K562 (cell line): ENCODE data around the gene HCRTR1. TPM values are rescaled to one million over a fixed set of nuclear protein-coding genes. Genes with fewer than 3 reads are reported as not detected.

Source experiments
- ATAC-seq: fragments of 200-7000 bp; cut with Tn5 transposase; 3 replicates; pipeline ENCODE4 v1.9.1; 2020; ENCODE audit warnings: moderate library complexity
- BruUV-seq: library from RNA; stranded (reverse); fragments of 400-500 nt; replicated peaks from 2 replicates; lab custom pipeline; 2021; lab: Mats Ljungman, UMichigan
- CTCF ChIA-PET: fragments of 300-600 bp; formaldehyde crosslinking; extraction: SDS; loops from one replicate; lab custom pipeline; 2021; ENCODE audit warnings: low intra/inter-chr PET ratio; lab: Yijun Ruan, JAX
- POLR2A ChIA-PET: fragments of 300-600, 350-650 bp; sonication (Branson Sonifier 250); formaldehyde crosslinking; extraction: SDS; loops from one replicate; lab custom pipeline; 2021; ENCODE audit warnings: antibody characterized with exemption, inconsistent platforms; lab: Yijun Ruan, JAX
- DNase-seq, 4 experiments: peaks; one replicate each; pipeline versions ENCODE4 v3.0.0 to v3.0.0-alpha.2; 2011 to 2018; ENCODE audit warnings: low spot score in 3 of 4, mixed read lengths in 3 of 4; ENCODE audit errors: extremely low read depth in 1 of 4
- FAIRE-seq: peaks from 2 replicates; lab custom pipeline; 2011; peaks lifted over from hg19 to GRCh38; lab: Jason Lieb, UNC
- H2AFZ ChIP-seq: 2 replicates; pipeline ENCODE4 v1.6.0; 2011; ENCODE audit warnings: low read depth, low read length, control low read depth, inconsistent platforms
- H3K27ac ChIP-seq: fragments of 200-600 bp; 3 replicates; pipeline ENCODE4 v1.8.0; 2011; ENCODE audit warnings: low read depth, mild to moderate bottlenecking, control low read depth, inconsistent platforms, low read length, moderate library complexity, mixed read lengths; ENCODE audit errors: extremely low read depth
- H3K27me3 ChIP-seq, 2 experiments: fragments of 300-600 bp in 1 of 2; 2 replicates in 1 of 2; 3 replicates in 1 of 2; pipeline versions ENCODE4 v1.6.0 to v1.8.0; 2011; ENCODE audit warnings: inconsistent platforms in 2 of 2, low read length in 2 of 2, mild to moderate bottlenecking in 1 of 2, mixed read lengths in 1 of 2, moderate library complexity in 1 of 2; ENCODE audit not compliant: control insufficient read depth in 2 of 2, insufficient read depth in 2 of 2
- H3K36me3 ChIP-seq: fragments of 300-600 bp; 3 replicates; pipeline ENCODE4 v1.8.0; 2011; ENCODE audit warnings: mild to moderate bottlenecking, low read length, inconsistent platforms; ENCODE audit not compliant: control insufficient read depth, insufficient read depth
- H3K4me1 ChIP-seq, 2 experiments: fragments of 200-600 bp in 1 of 2; replicated peaks in 1 of 2; 2 replicates in 1 of 2; 3 replicates in 1 of 2; pipeline versions ENCODE4 v1.5.1 to v1.8.0; 2011; ENCODE audit warnings: inconsistent platforms in 2 of 2, low read length in 2 of 2, mild to moderate bottlenecking in 1 of 2, mixed read lengths in 1 of 2, moderate library complexity in 1 of 2; ENCODE audit not compliant: control insufficient read depth in 2 of 2, insufficient read depth in 2 of 2
- H3K4me2 ChIP-seq: 2 replicates; pipeline ENCODE4 v1.6.1; 2011; ENCODE audit warnings: low read length, control low read depth, inconsistent platforms, mixed read lengths; ENCODE audit not compliant: insufficient read depth
- H3K4me3 ChIP-seq: fragments of 200-600 bp; sonication (generic), shearing (Covaris generic); 2 replicates; pipeline ENCODE4 v1.5.1; 2016; ENCODE audit warnings: control low read depth, inconsistent platforms
- H3K79me2 ChIP-seq: fragments of 200-600 bp; 3 replicates; pipeline ENCODE4 v1.8.0; 2011; ENCODE audit warnings: low read length, inconsistent platforms; ENCODE audit not compliant: control insufficient read depth, insufficient read depth
- H3K9ac ChIP-seq, 2 experiments: 2 replicates each; pipeline versions ENCODE4 v1.6.0 to v1.6.1; 2011; ENCODE audit warnings: low read depth in 2 of 2, low read length in 2 of 2, control low read depth in 1 of 2, inconsistent platforms in 1 of 2, mild to moderate bottlenecking in 1 of 2, mixed read lengths in 1 of 2; ENCODE audit not compliant: insufficient read depth in 1 of 2
- H3K9me1 ChIP-seq: one replicate; pipeline ENCODE4 v1.6.0; 2011; ENCODE audit warnings: inconsistent platforms, mild to moderate bottlenecking, low read length, moderate library complexity; ENCODE audit not compliant: control insufficient read depth, insufficient read depth
- H3K9me3 ChIP-seq: replicated peaks from 2 replicates; pipeline ENCODE4 v1.5.1; 2011; ENCODE audit warnings: low read depth, low read length, inconsistent platforms; ENCODE audit not compliant: control insufficient read depth, insufficient read depth
- H4K20me1 ChIP-seq: replicated peaks from 2 replicates; pipeline ENCODE4 v1.6.1; 2011; ENCODE audit warnings: low read length, inconsistent platforms, mixed read lengths; ENCODE audit not compliant: control insufficient read depth, insufficient read depth
- DIDO1 ChIP-seq: fragments of 450-650 bp; IDR thresholded peaks from 2 replicates; pipeline ENCODE4 v1.6.1; 2016; ENCODE audit warnings: low read depth, missing biosample characterization, missing genetic modification characterization
- GABPB2 ChIP-seq: fragments of 250-450 bp; sonication (Bioruptor Pico); conservative IDR thresholded peaks from 2 replicates; pipeline ENCODE4 v1.5.1; 2021; ENCODE audit warnings: mild to moderate bottlenecking
- GATA2 ChIP-seq: sonication (generic); formaldehyde crosslinking; IDR thresholded peaks from 2 replicates; pipeline ENCODE4 v1.4.0; 2020; ENCODE audit warnings: mild to moderate bottlenecking, missing genetic modification reagents
- ILK ChIP-seq: fragments of 450-650 bp; IDR thresholded peaks from 2 replicates; pipeline ENCODE4 v1.6.1; 2016; ENCODE audit warnings: missing genetic modification characterization, low read depth, mild to moderate bottlenecking, missing compliant biosample characterization, moderate library complexity, borderline replicate concordance
- MYC ChIP-seq, 2 experiments: fragments of 250-450 bp in 1 of 2; sonication (Bioruptor Pico) in 1 of 2; IDR thresholded peaks; 2 replicates each; pipeline versions ENCODE4 v1.5.1 to v1.6.1; 2012 to 2021; ENCODE audit warnings: low read depth in 2 of 2, borderline replicate concordance in 1 of 2, improper control_type of control experiment in 1 of 2, low read length in 1 of 2, mild to moderate bottlenecking in 1 of 2, moderate library complexity in 1 of 2
- PML ChIP-seq: IDR thresholded peaks from 2 replicates; pipeline ENCODE4 v1.6.1; 2012; ENCODE audit warnings: low read length, inconsistent platforms
- RAD21 ChIP-seq, 2 experiments: fragments of 250-450 bp in 1 of 2; fragments of 450-650 bp in 1 of 2; sonication (Bioruptor Pico) in 1 of 2; formaldehyde crosslinking in 1 of 2; IDR thresholded peaks in 1 of 2; conservative IDR thresholded peaks in 1 of 2; 2 replicates each; pipeline versions ENCODE4 v1.4.0 to v1.8.0; 2020 to 2022; ENCODE audit warnings: mild to moderate bottlenecking in 2 of 2, moderate library complexity in 1 of 2
- RFX7 ChIP-seq: fragments of 250-450 bp; sonication (Bioruptor Pico); IDR thresholded peaks from 2 replicates; pipeline ENCODE4 v1.5.1; 2021; ENCODE audit warnings: mild to moderate bottlenecking
- TCFL5 ChIP-seq: fragments of 250-450 bp; sonication (Bioruptor Pico); conservative IDR thresholded peaks from 2 replicates; pipeline ENCODE4 v1.6.1; 2021; ENCODE audit warnings: mild to moderate bottlenecking, moderate library complexity, matching md5 sums
- TEAD4 ChIP-seq, 2 experiments: sonication (generic) in 1 of 2; formaldehyde crosslinking in 1 of 2; IDR thresholded peaks; 2 replicates each; pipeline versions ENCODE4 v1.6.1 to v1.8.0; 2012 to 2022; ENCODE audit warnings: borderline replicate concordance in 1 of 2, inconsistent platforms in 1 of 2, low read length in 1 of 2, mild to moderate bottlenecking in 1 of 2, missing genetic modification reagents in 1 of 2
- ZFX ChIP-seq: sonication (generic); formaldehyde crosslinking; IDR thresholded peaks from 2 replicates; pipeline ENCODE4 v1.8.0; 2022; ENCODE audit warnings: mild to moderate bottlenecking, missing genetic modification reagents, moderate library complexity
- WGBS: fragments of 100-300 bp; shearing (Covaris generic); methylation state at CpG from one replicate; pipeline ENCODE4 v1.1.6; 2016; ENCODE audit warnings: low coverage, mixed read lengths; ENCODE audit not compliant: insufficient coverage; ENCODE audit errors: missing lambda C conversion rate; 5-methylcytosine and 5-hydroxymethylcytosine counted together
- in situ Hi-C: fragments of 300-500 bp; cut with MboI; formaldehyde crosslinking; loops from 4 replicates; pipeline ENCODE4 v1.15.0; 2018; ENCODE audit warnings: inconsistent platforms, mixed read lengths
- intact Hi-C: fragments of 100-400 bp; cut with micrococcal nuclease; formaldehyde crosslinking; loops from 2 replicates; pipeline ENCODE4 v1.14.2; 2022
- polyA plus RNA-seq, 8 experiments: library from polyadenylated mRNA; depleted of rRNA in 4 of 8; stranded (reverse) in 5 of 8; unstranded in 3 of 8; fragments of >200 nt; fragmentation: Nextera tagmentation in 2 of 8; fragmentation: Illumina TruSeq in 1 of 8; extraction: Ambion mirVana in 2 of 8; extraction: Trizol in 1 of 8; gene quantifications; 2 replicates each; pipeline versions ENCODE4 v1.2.1 to v1.2.3, GENCODE V29; 2011 to 2014; ENCODE audit warnings: inconsistent platforms in 1 of 8, missing spikeins in 1 of 8
- total RNA-seq, 7 experiments: library from RNA; depleted of rRNA in 6 of 7; stranded (reverse); fragments of >200 nt in 6 of 7; fragmentation: Illumina TruSeq in 2 of 7; extraction: Trizol in 2 of 7; gene quantifications; 2 replicates each; pipeline versions ENCODE4 v1.2.1 to v1.2.3, GENCODE V29; 2011 to 2021; ENCODE audit warnings: low replicate concordance in 1 of 7
- TF ChIP-seq, protein P1 (sequence below): fragments of 200-400 bp; formaldehyde crosslinking; IDR thresholded peaks from 2 replicates; pipeline ENCODE4 v1.6.1; 2017; ENCODE audit warnings: mild to moderate bottlenecking, low read depth, low read length, moderate library complexity
- TF ChIP-seq, protein P2 (sequence below): IDR thresholded peaks from 2 replicates; pipeline ENCODE4 v1.6.1; 2011; ENCODE audit warnings: borderline replicate concordance, low read depth, mild to moderate bottlenecking, moderate library complexity, low read length; ENCODE audit not compliant: insufficient read depth, poor library complexity, severe bottlenecking
- TF ChIP-seq, protein P3 (sequence below): fragments of 250-450 bp; sonication (Bioruptor Pico); IDR thresholded peaks from 2 replicates; pipeline ENCODE4 v1.8.0; 2021; ENCODE audit warnings: mild to moderate bottlenecking, moderate library complexity

The HCRTR1 gene
- total and polyA plus RNA-seq, 9 of the 15 experiments (the other 6 are each of a cell fraction or from before 2014, with no cell fraction given) = not detected

DNA sequence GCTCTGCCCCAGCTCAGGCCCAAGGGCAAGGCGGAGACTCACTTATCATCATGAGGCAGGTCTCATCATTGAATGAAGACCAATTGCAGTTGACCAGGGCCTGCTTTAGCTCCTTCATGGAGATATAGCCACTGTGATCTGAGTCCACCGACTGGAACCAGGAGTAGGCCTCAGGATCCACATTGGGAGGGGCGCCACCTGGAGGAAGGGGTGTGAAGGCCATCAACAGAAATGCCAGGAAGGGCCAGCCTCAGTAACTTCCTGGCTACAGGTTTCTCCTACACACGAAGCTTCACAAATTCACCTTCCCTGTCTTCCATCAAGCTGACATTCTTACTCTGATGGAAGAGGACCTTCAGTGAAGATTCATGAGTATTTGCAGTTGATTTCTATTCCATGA lies 15.6 kb downstream of the HCRTR1 start:
- Histone ChIP-seq H4K20me1 (peaks cover 6% of the 10 kb centered on the region; the same call in 1 of the 2 replicates), H3K79me2 (peaks cover 16% of the 10 kb centered on the region; the same call in 2 of the 3 replicates), H2AFZ (no peak overlapping the region), H3K27ac (no peak overlapping the region; the same call in 2 of the 3 replicates), H3K4me2 (no peak overlapping the region), H3K27me3 (no peaks in the 10 kb centered on the region), H3K36me3 (peaks cover 64% of the 10 kb centered on the region; the same call in 2 of the 3 replicates), H3K9me3 (no peaks in the 10 kb centered on the region), H3K9ac (peak overlapping the region in 1 of 2 experiments; percentile 18; a peak in 1 of 4 replicates), H3K4me1 (peaks cover 0 to 2% of the 10 kb centered on the region in 2 experiments; a peak in 1 of 5 replicates), H3K9me1 (peaks cover 6% of the 10 kb centered on the region), H3K4me3 (no peak overlapping the region)
- DNase-seq = peak; percentile 64 to 76 (median 73)
- ChIA-PET CTCF (interaction anchor here (0.6 to 0.8 kb wide), 2 partner anchors 69 to 112 kb away, joined by 3 to 6 read pairs; no protein-coding TSS in a partner anchor), POLR2A (interaction anchor here (0.6 to 1.3 kb wide), 3 partner anchors 10 to 121 kb away, joined by 3 read pairs; partner anchors contain the start of gene PEF1)
- intact Hi-C loops (loop anchor here (5.0 kb wide), 1 partner anchor 71 kb away; no protein-coding TSS in a partner anchor), in situ Hi-C loops (no loop called here)
- 35% methylated on average over 4 of the region's 4 CpGs for WGBS
- ATAC-seq = peak; percentile 94
- no TSS peak for BruUV-seq
- peak; percentile 88 for FAIRE-seq
- TF ChIP-seq TEAD4 (IDR thresholded peaks at IDR 0.05; ENCODE audit: low read length) (0 out of 2 replicates have a peak, but pooled peaks have one; percentile 22), TEAD4 (CRISPR knock-in tag; IDR thresholded peaks at IDR 0.05; ENCODE audit: borderline replicate concordance) (no peak), TCFL5 (CRISPR knock-in tag) (no peak), RFX7 (CRISPR knock-in tag) (no peak), ILK (no peak), GATA2 (CRISPR knock-in tag) (no peak), PML (no peak), DIDO1 (tag) (no peak), GABPB2 (CRISPR knock-in tag) (no peak), MYC (IDR thresholded peaks at IDR 0.05; ENCODE audit: low read depth, low read length) (peak; percentile 28; the same call in 1 of the 2 replicates), MYC (CRISPR knock-in tag; IDR thresholded peaks at IDR 0.05; ENCODE audit: borderline replicate concordance, low read depth) (no peak), ZFX (CRISPR knock-in tag) (peak; percentile 75), RAD21 (CRISPR knock-in tag; conservative IDR thresholded peaks at IDR 0.05 in 1 of 2, IDR thresholded peaks at IDR 0.05 in 1 of 2) (peak in 1 of 2 experiments; percentile 56; a peak in 3 of 4 replicates)
- TF ChIP-seq, protein P1, sequence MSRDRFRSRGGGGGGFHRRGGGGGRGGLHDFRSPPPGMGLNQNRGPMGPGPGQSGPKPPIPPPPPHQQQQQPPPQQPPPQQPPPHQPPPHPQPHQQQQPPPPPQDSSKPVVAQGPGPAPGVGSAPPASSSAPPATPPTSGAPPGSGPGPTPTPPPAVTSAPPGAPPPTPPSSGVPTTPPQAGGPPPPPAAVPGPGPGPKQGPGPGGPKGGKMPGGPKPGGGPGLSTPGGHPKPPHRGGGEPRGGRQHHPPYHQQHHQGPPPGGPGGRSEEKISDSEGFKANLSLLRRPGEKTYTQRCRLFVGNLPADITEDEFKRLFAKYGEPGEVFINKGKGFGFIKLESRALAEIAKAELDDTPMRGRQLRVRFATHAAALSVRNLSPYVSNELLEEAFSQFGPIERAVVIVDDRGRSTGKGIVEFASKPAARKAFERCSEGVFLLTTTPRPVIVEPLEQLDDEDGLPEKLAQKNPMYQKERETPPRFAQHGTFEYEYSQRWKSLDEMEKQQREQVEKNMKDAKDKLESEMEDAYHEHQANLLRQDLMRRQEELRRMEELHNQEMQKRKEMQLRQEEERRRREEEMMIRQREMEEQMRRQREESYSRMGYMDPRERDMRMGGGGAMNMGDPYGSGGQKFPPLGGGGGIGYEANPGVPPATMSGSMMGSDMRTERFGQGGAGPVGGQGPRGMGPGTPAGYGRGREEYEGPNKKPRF = no peak
- TF ChIP-seq, protein P2, sequence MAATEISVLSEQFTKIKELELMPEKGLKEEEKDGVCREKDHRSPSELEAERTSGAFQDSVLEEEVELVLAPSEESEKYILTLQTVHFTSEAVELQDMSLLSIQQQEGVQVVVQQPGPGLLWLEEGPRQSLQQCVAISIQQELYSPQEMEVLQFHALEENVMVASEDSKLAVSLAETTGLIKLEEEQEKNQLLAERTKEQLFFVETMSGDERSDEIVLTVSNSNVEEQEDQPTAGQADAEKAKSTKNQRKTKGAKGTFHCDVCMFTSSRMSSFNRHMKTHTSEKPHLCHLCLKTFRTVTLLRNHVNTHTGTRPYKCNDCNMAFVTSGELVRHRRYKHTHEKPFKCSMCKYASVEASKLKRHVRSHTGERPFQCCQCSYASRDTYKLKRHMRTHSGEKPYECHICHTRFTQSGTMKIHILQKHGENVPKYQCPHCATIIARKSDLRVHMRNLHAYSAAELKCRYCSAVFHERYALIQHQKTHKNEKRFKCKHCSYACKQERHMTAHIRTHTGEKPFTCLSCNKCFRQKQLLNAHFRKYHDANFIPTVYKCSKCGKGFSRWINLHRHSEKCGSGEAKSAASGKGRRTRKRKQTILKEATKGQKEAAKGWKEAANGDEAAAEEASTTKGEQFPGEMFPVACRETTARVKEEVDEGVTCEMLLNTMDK = peak; percentile 64
- TF ChIP-seq, protein P3, sequence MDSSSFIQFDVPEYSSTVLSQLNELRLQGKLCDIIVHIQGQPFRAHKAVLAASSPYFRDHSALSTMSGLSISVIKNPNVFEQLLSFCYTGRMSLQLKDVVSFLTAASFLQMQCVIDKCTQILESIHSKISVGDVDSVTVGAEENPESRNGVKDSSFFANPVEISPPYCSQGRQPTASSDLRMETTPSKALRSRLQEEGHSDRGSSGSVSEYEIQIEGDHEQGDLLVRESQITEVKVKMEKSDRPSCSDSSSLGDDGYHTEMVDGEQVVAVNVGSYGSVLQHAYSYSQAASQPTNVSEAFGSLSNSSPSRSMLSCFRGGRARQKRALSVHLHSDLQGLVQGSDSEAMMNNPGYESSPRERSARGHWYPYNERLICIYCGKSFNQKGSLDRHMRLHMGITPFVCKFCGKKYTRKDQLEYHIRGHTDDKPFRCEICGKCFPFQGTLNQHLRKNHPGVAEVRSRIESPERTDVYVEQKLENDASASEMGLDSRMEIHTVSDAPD = no peak
